Mammary epithelial cell (primary cell): ENCODE measurements around the gene PPP1R9A.

Experiments used
- EZH2 ChIP-seq: IDR thresholded peaks from 2 replicates; pipeline ENCODE4 v1.6.1; 2012; ENCODE audit warnings: low read length, inconsistent platforms, borderline replicate concordance
- TF ChIP-seq, protein P1 (sequence below), 2 donors: IDR thresholded peaks in 1 of 2; conservative IDR thresholded peaks in 1 of 2; 2 replicates each; pipeline ENCODE4 v1.5.1; 2011 to 2012; ENCODE audit warnings: inconsistent platforms in 2 of 2, low read length in 2 of 2, mild to moderate bottlenecking in 2 of 2, control low read depth in 1 of 2, low read depth in 1 of 2; ENCODE audit not compliant: insufficient read depth in 1 of 2; ENCODE audit errors: extremely low read depth in 1 of 2

DNA sequence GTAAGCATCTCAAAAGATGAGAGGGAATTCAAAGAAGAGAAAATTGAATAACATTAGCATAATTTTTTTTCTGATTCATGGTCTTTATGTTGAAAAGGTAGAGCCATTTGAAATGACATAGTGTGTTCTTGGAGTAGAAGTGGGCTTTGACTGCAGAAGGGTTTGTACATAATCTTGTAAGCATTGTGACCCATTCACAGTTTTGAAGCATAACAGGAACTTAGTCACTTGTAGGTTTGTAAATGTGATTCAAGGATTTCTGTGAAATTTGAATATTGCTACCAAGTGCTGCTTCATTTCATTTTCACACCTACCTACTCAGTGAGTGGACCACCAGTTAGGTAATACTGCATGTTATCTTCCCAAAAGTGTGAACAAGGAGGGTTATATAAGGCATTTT lies 348.3 kb downstream of the PPP1R9A start:
- TF ChIP-seq, protein P1, sequence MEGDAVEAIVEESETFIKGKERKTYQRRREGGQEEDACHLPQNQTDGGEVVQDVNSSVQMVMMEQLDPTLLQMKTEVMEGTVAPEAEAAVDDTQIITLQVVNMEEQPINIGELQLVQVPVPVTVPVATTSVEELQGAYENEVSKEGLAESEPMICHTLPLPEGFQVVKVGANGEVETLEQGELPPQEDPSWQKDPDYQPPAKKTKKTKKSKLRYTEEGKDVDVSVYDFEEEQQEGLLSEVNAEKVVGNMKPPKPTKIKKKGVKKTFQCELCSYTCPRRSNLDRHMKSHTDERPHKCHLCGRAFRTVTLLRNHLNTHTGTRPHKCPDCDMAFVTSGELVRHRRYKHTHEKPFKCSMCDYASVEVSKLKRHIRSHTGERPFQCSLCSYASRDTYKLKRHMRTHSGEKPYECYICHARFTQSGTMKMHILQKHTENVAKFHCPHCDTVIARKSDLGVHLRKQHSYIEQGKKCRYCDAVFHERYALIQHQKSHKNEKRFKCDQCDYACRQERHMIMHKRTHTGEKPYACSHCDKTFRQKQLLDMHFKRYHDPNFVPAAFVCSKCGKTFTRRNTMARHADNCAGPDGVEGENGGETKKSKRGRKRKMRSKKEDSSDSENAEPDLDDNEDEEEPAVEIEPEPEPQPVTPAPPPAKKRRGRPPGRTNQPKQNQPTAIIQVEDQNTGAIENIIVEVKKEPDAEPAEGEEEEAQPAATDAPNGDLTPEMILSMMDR (conservative IDR thresholded peaks at IDR 0.05 in 1 of 2, IDR thresholded peaks at IDR 0.05 in 1 of 2; ENCODE audit: extremely low read depth in 1 of 2, insufficient read depth in 1 of 2, low read depth in 1 of 2, low read length in 2 of 2), result no peak
- TF ChIP-seq EZH2, result no peak
